Urinary bladder (tissue), 4 donors: ENCODE measurements around the gene RNF180. TPM values are rescaled to one million over a fixed set of nuclear protein-coding genes. Genes with fewer than 3 reads are reported as not detected.
"Not testable (repeated sequence)": the region's sequence is repeated elsewhere in the genome, so short reads cannot be mapped to it uniquely, and the experiment has no call there.

Experiments
- DNase-seq: peaks from one replicate; pipeline ENCODE4 v3.0.0-alpha.2; 2015; ENCODE audit errors: extremely low spot score
- H3K27ac ChIP-seq: one replicate; pipeline ENCODE4 v1.5.1; 2013; ENCODE audit warnings: low read depth, mild to moderate bottlenecking, moderate library complexity
- H3K36me3 ChIP-seq: one replicate; pipeline ENCODE4 v1.6.1; 2013; ENCODE audit warnings: mild to moderate bottlenecking, moderate library complexity; ENCODE audit not compliant: insufficient read depth
- H3K4me1 ChIP-seq: one replicate; pipeline ENCODE4 v1.6.1; 2013; ENCODE audit warnings: mild to moderate bottlenecking, moderate library complexity; ENCODE audit not compliant: insufficient read depth
- H3K4me3 ChIP-seq: one replicate; pipeline ENCODE4 v1.5.1; 2013; ENCODE audit warnings: low read depth, low read length
- WGBS: extraction: QIAGEN DNeasy Blood & Tissue Kit; methylation state at CpG from one replicate; pipeline ENCODE4 v1.1.7; 2013; 5-methylcytosine and 5-hydroxymethylcytosine counted together
- polyA plus RNA-seq: library from polyadenylated mRNA; stranded (reverse); fragments of 200-250 nt; gene quantifications from one replicate; pipeline ENCODE4 v1.2.3, GENCODE V29; 2013
- total RNA-seq: library from RNA; depleted of rRNA; stranded (reverse); fragments of >200 nt; gene quantifications from one replicate; pipeline ENCODE4 v1.2.3, GENCODE V29; 2014
- donor health status: healthy with polysubstance abuse.
- donor health status: healthy.

RNF180 gene
- total and polyA plus RNA-seq, 2 donors, result 5.6 to 23.8 TPM

- not testable (repeated sequence) for H3K4me3 ChIP-seq, H3K4me1 ChIP-seq, H3K27ac ChIP-seq, DNase-seq, H3K36me3 ChIP-seq
- WGBS, result 83% methylated on average over 5 of the region's 5 CpGs
Observed at GRCh38 chr5:64407103-64407825, 241.6 kb downstream of the RNF180 start.

DNA sequence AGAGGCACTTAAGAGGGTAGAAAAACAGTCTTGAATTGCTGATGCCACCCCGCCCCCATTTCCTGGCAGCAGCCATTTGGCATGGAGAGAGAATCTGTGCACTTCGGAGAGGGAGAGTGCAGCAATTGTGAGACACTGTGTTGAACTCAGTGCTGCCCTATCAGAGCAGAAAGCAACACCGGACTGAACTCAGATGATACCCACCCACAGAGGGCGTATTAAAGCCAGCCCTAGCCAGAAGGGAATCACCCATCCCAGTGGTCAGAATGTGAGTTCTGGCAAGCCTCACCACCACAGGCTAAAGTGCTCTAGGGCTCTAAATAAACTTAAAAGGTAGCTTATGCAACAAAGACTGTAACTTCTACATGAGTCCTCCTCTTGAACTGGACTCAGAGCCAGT, 251.7 kb downstream of the RNF180 start:
- H3K27ac ChIP-seq, result no peak overlapping the region
- DNase-seq, result no peak
- no peak overlapping the region for H3K4me3 ChIP-seq
- H3K4me1 ChIP-seq, result no peaks in the 10 kb centered on the region
- 53% methylated on average over 4 of the region's 4 CpGs for WGBS
- no peaks in the 10 kb centered on the region for H3K36me3 ChIP-seq

GRCh38 chr5:64418013-64418412, 252.4 kb downstream of the RNF180 start:
- Histone ChIP-seq H3K4me3 (no peak overlapping the region), H3K4me1 (no peaks in the 10 kb centered on the region)
- 84% methylated on average over 2 of the region's 2 CpGs for WGBS

More at GRCh38 chr5:64418013-64418412, 252.4 kb downstream of the RNF180 start:
- no peak overlapping the region for H3K27ac ChIP-seq
- no peak for DNase-seq
- H3K36me3 ChIP-seq, result no peaks in the 10 kb centered on the region

Other genes with a start within 250 kb of the RNF180 start
- gene HTR1A, start 203.4 kb upstream of the RNF180 start, total RNA-seq, result not detected
- not detected for gene HTR1A, start 203.4 kb upstream of the RNF180 start, polyA plus RNA-seq